HepG2 (cell line): Measurements from ENCODE around the gene APRT. TPM values are rescaled to one million over a fixed set of nuclear protein-coding genes. Genes with fewer than 3 reads are reported as not detected.

Experiments
- ARHGAP35 ChIP-seq: sonication (generic); formaldehyde crosslinking; IDR thresholded peaks from 2 replicates; pipeline ENCODE4 v1.9.0; 2022; ENCODE audit warnings: mild to moderate bottlenecking, inconsistent platforms, moderate library complexity, missing genetic modification reagents, borderline replicate concordance
- ARID2 ChIP-seq: sonication (generic); formaldehyde crosslinking; IDR thresholded peaks from 2 replicates; pipeline ENCODE4 v1.8.1; 2022; ENCODE audit warnings: mild to moderate bottlenecking, missing genetic modification reagents, borderline replicate concordance
- BCLAF1 ChIP-seq: fragments of 450-650 bp; IDR thresholded peaks from 2 replicates; pipeline ENCODE4 v1.6.1; 2017; ENCODE audit warnings: mild to moderate bottlenecking
- ELF3 ChIP-seq: IDR thresholded peaks from 2 replicates; pipeline ENCODE4 v1.6.1; 2016; ENCODE audit warnings: missing genetic modification reagents, missing compliant biosample characterization
- HNF1A ChIP-seq, 2 experiments: sonication (generic) in 1 of 2; formaldehyde crosslinking in 1 of 2; IDR thresholded peaks; 2 replicates each; pipeline versions ENCODE4 v1.4.0 to v1.6.1; 2016 to 2020; ENCODE audit warnings: borderline replicate concordance in 1 of 2, low read depth in 1 of 2, mild to moderate bottlenecking in 1 of 2, missing genetic modification reagents in 1 of 2
- KDM4B ChIP-seq: sonication (generic); formaldehyde crosslinking; IDR thresholded peaks from 2 replicates; pipeline ENCODE4 v1.4.0; 2020; ENCODE audit warnings: missing genetic modification reagents
- KLF12 ChIP-seq: sonication (generic); formaldehyde crosslinking; IDR thresholded peaks from 2 replicates; pipeline ENCODE4 v1.4.0; 2020; ENCODE audit warnings: missing genetic modification reagents, borderline replicate concordance
- NR2F6 ChIP-seq, 2 experiments: IDR thresholded peaks; 2 replicates each; pipeline ENCODE4 v1.6.1; 2016; ENCODE audit warnings: antibody characterized with exemption in 1 of 2, mild to moderate bottlenecking in 1 of 2
- ZBTB2 ChIP-seq: sonication (generic); formaldehyde crosslinking; IDR thresholded peaks from 2 replicates; pipeline ENCODE4 v1.8.0; 2022; ENCODE audit warnings: low read depth, missing genetic modification reagents
- ZBTB7A ChIP-seq: sonication (generic); formaldehyde crosslinking; IDR thresholded peaks from 2 replicates; pipeline ENCODE4 v1.8.0; 2022; ENCODE audit warnings: mild to moderate bottlenecking, missing genetic modification reagents
- ZNF12 ChIP-seq: sonication (generic); formaldehyde crosslinking; IDR thresholded peaks from 2 replicates; pipeline ENCODE4 v1.5.0; 2020; ENCODE audit warnings: missing genetic modification reagents
- ZNF225 ChIP-seq: sonication (generic); formaldehyde crosslinking; IDR thresholded peaks from 2 replicates; pipeline ENCODE4 v1.4.0; 2020; ENCODE audit warnings: mild to moderate bottlenecking, missing genetic modification reagents
- ZNF354B ChIP-seq: sonication (generic); formaldehyde crosslinking; IDR thresholded peaks from 2 replicates; pipeline ENCODE4 v1.8.0; 2022; ENCODE audit warnings: mild to moderate bottlenecking, missing genetic modification reagents
- ZNF367 ChIP-seq: sonication (generic); formaldehyde crosslinking; IDR thresholded peaks from 2 replicates; pipeline ENCODE4 v1.4.0; 2020; ENCODE audit warnings: missing genetic modification reagents, borderline replicate concordance
- ZNF513 ChIP-seq: sonication (generic); formaldehyde crosslinking; conservative IDR thresholded peaks from 2 replicates; pipeline ENCODE4 v1.5.0; 2020; ENCODE audit warnings: missing genetic modification reagents
- ZNF784 ChIP-seq: sonication (generic); formaldehyde crosslinking; IDR thresholded peaks from 2 replicates; pipeline ENCODE4 v1.5.1; 2020; ENCODE audit warnings: missing genetic modification reagents, mild to moderate bottlenecking, borderline replicate concordance
- polyA plus RNA-seq, 8 experiments: library from polyadenylated mRNA; depleted of rRNA in 3 of 8; stranded (reverse) in 7 of 8; unstranded in 1 of 8; fragments of >200 nt; fragmentation: Illumina TruSeq in 4 of 8; extraction: Trizol in 4 of 8; gene quantifications; 2 replicates each; pipeline versions ENCODE4 v1.2.1 to v1.2.3, GENCODE V29; 2011 to 2016; ENCODE audit warnings: low read depth in 4 of 8, missing spikeins in 1 of 8, mixed read lengths in 1 of 8; ENCODE audit not compliant: insufficient read depth in 1 of 8
- total RNA-seq, 5 experiments: library from RNA; depleted of rRNA; stranded (reverse); fragments of >200 nt; fragmentation: Illumina TruSeq; extraction: Trizol; gene quantifications; 2 replicates each; pipeline ENCODE4 v1.2.3, GENCODE V29; 2016; ENCODE audit warnings: low read depth in 1 of 5

The APRT gene
- total and polyA plus RNA-seq, 2 of the 13 experiments (the other 11 are each of a cell fraction or from before 2014, with no cell fraction given), result 155 to 242 TPM

GRCh38 chr16:88856828-88857727 lies 45.4 kb upstream of the APRT start, which contains the start of the genes GALNS and TRAPPC2L (continued):
- TF ChIP-seq ARHGAP35 (no peak), ELF3 (CRISPR knock-in tag) (peak; percentile 75), KLF12 (CRISPR knock-in tag) (no peak; the same call in 1 of the 2 replicates), ARID2 (CRISPR knock-in tag) (no peak), ZNF225 (CRISPR knock-in tag) (0 out of 2 replicates have a peak, but pooled peaks have one; percentile 25), ZNF12 (CRISPR knock-in tag) (no peak), ZNF354B (no peak), KDM4B (no peak; the same call in 1 of the 2 replicates), ZNF367 (CRISPR knock-in tag) (no peak), NR2F6 (IDR thresholded peaks at IDR 0.05) (no peak), NR2F6 (CRISPR knock-in tag; IDR thresholded peaks at IDR 0.05) (0 out of 2 replicates have a peak, but pooled peaks have one; percentile 12), ZNF513 (CRISPR knock-in tag) (no peak), BCLAF1 (no peak), HNF1A (IDR thresholded peaks at IDR 0.05; ENCODE audit: low read depth) (no peak), HNF1A (CRISPR knock-in tag; IDR thresholded peaks at IDR 0.05; ENCODE audit: borderline replicate concordance) (peak; percentile 53; the same call in 1 of the 2 replicates), ZBTB7A (no peak), ZNF784 (CRISPR knock-in tag) (no peak), ZBTB2 (CRISPR knock-in tag) (peak; percentile 42; the same call in 1 of the 2 replicates)
